GM23338 (cell line): Measurements from ENCODE around the gene PKP3.

Experiments
- CREB1 ChIP-seq: fragments of 250-450 bp; sonication (Bioruptor Pico); IDR thresholded peaks from 2 replicates; pipeline ENCODE4 v1.5.0; 2020; ENCODE audit warnings: low read depth, mild to moderate bottlenecking, moderate library complexity
- EZH2 ChIP-seq: fragments of 200-600 bp; sonication (generic); IDR thresholded peaks from one replicate; pipeline ENCODE4 v1.8.0; 2017; ENCODE audit warnings: antibody characterized with exemption, mild to moderate bottlenecking, low read depth; ENCODE audit not compliant: unreplicated experiment
- EZH2phosphoT487 ChIP-seq: fragments of 200-600 bp; sonication (generic); IDR thresholded peaks from one replicate; pipeline ENCODE4 v1.8.1; 2018; ENCODE audit warnings: antibody characterized with exemption; ENCODE audit not compliant: unreplicated experiment
- JUNB ChIP-seq: IDR thresholded peaks from one replicate; pipeline ENCODE4 v1.6.1; 2016; ENCODE audit warnings: antibody characterized with exemption; ENCODE audit not compliant: unreplicated experiment
- NANOG ChIP-seq: IDR thresholded peaks from 2 replicates; pipeline ENCODE4 v1.6.1; 2016; ENCODE audit warnings: antibody characterized with exemption, borderline replicate concordance
- POLR2AphosphoS5 ChIP-seq: IDR thresholded peaks from 2 replicates; pipeline ENCODE4 v1.6.1; 2016; ENCODE audit warnings: antibody characterized with exemption, low read depth
- REST ChIP-seq: IDR thresholded peaks from one replicate; pipeline ENCODE4 v1.6.1; 2018; ENCODE audit warnings: antibody characterized with exemption; ENCODE audit not compliant: unreplicated experiment
- STAT1 ChIP-seq: IDR thresholded peaks from one replicate; pipeline ENCODE4 v1.6.1; 2016; ENCODE audit warnings: antibody characterized with exemption; ENCODE audit not compliant: unreplicated experiment
- ZNF331 ChIP-seq: fragments of 250-450 bp; sonication (Bioruptor Pico); IDR thresholded peaks from 2 replicates; pipeline ENCODE4 v1.5.0; 2020; ENCODE audit warnings: low read depth, mild to moderate bottlenecking, moderate library complexity
- TF ChIP-seq, protein P1 (sequence below), 2 experiments: fragments of 200-600 bp in 1 of 2; sonication (generic) in 1 of 2; conservative IDR thresholded peaks; 2 replicates each; pipeline versions ENCODE4 v1.5.1 to v1.6.1; 2016 to 2017; ENCODE audit warnings: antibody characterized with exemption in 2 of 2, low read depth in 2 of 2, mild to moderate bottlenecking in 2 of 2, moderate library complexity in 1 of 2
- TF ChIP-seq, protein P2 (sequence below): IDR thresholded peaks from 2 replicates; pipeline ENCODE4 v1.6.1; 2016; ENCODE audit warnings: antibody characterized with exemption

DNA sequence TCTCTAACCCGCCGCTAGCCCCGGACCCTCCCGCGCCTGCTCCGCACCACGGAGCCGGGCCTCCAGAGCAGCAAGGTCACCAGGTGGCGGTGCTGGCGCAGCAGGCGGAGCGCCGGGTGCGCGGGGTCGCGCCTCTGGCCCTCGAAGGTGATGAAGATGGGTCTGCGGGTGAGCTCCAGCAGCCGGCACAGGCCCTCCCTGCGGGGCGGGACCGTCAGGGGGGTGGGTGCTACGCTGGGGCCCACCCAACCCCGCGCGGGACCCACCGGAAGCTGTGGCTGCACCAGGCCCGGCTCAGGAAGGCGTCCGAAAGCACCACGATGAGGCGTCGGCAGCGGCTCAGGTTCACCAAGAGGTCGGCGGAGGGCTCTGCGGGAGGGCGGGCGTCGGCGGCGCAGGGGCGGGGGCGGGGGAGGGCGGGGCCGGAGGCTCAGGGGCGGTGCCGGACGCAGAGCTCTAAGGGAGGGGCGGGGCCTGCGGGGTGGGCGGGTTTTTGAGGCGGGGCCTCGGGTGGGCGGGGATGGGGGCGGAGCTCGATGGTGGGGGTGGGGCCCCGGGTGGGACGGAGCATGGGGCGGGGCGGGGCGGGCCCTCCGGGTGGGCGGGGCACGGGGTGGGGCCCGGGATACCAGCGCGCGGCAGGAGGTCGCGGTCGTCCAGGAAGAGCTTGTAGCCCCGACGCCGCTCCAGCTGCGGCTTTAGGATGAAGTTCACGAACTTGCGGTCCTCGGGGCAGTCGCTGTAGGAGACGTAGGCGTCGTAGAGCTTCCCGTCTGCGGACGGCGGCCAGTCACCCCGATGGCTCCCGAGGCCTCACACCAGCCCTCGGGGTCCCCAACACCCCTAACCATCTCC, 13.0 kb downstream of the PKP3 start:
- TF ChIP-seq, protein P1, sequence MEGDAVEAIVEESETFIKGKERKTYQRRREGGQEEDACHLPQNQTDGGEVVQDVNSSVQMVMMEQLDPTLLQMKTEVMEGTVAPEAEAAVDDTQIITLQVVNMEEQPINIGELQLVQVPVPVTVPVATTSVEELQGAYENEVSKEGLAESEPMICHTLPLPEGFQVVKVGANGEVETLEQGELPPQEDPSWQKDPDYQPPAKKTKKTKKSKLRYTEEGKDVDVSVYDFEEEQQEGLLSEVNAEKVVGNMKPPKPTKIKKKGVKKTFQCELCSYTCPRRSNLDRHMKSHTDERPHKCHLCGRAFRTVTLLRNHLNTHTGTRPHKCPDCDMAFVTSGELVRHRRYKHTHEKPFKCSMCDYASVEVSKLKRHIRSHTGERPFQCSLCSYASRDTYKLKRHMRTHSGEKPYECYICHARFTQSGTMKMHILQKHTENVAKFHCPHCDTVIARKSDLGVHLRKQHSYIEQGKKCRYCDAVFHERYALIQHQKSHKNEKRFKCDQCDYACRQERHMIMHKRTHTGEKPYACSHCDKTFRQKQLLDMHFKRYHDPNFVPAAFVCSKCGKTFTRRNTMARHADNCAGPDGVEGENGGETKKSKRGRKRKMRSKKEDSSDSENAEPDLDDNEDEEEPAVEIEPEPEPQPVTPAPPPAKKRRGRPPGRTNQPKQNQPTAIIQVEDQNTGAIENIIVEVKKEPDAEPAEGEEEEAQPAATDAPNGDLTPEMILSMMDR (conservative IDR thresholded peaks at IDR 0.05; ENCODE audit: low read depth in 2 of 2) = peak in 1 of 2 experiments; percentile 56; a peak in 2 of 4 replicates
- TF ChIP-seq POLR2AphosphoS5 (peak; percentile 43), REST (no peak), EZH2 (no peak), ZNF331 (no peak), JUNB (no peak), STAT1 (no peak), CREB1 (CRISPR knock-in tag) (no peak), EZH2phosphoT487 (no peak), NANOG (no peak)
- TF ChIP-seq, protein P2, sequence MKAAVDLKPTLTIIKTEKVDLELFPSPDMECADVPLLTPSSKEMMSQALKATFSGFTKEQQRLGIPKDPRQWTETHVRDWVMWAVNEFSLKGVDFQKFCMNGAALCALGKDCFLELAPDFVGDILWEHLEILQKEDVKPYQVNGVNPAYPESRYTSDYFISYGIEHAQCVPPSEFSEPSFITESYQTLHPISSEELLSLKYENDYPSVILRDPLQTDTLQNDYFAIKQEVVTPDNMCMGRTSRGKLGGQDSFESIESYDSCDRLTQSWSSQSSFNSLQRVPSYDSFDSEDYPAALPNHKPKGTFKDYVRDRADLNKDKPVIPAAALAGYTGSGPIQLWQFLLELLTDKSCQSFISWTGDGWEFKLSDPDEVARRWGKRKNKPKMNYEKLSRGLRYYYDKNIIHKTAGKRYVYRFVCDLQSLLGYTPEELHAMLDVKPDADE = no peak
